Measurements from ENCODE around the gene TMA16.
A peak's percentile ranks its signal among the peaks of the same experiment; 100 is the strongest.
"Not testable (repeated sequence)": the region's sequence is repeated elsewhere in the genome, so short reads cannot be mapped to it uniquely, and the experiment has no call there.

The TMA16 gene

DNA sequence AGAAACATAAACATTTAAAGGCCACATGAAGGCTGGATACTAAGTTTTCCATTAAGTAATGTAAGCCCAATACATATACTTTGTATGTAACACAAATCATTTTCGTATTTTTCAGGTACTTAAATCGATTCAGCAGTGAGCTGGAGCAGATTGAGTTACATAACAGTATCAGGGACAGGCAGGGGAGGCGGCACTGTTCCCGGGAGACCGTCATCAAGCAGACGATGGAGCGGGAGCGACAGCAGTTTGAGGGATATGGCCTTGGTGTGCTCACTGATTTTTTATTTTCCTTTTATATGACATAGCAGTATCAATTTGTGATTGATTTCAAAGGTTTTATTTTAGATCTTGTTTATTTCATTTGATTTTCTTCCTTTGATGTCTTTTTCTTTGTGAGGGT lies 20.7 kb downstream of the TMA16 start:
- no peak for DNase-seq (ENCODE audit: low read depth)

DNA sequence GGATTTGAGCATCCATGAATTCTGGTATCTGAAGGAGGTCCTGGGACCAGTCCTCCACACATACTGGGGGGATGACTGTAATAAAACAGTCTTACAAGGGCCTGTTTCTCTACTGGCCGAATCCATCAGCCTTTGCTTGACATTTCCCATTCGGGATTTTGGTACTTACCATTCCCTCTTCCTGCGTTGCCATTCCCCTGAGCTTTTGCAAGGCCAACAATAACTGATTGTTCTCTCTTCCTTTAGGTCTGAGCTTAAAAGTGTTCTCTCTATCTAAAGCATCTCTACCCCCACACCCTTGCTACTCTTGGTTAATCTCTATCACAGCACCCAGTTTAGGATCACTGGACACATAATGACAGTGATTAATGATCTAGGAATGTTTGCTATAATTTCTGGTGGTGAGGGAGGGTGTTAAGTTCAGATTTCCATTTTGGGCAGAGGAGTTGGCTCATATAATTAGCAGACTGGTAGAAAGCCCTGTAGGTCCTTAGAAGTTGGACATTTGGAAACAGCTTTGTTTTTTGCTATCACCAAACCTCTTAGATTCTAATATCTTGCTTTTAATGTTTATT lies 29.4 kb downstream of the TMA16 start:
- no peak for DNase-seq (ENCODE audit: low read depth)

DNA sequence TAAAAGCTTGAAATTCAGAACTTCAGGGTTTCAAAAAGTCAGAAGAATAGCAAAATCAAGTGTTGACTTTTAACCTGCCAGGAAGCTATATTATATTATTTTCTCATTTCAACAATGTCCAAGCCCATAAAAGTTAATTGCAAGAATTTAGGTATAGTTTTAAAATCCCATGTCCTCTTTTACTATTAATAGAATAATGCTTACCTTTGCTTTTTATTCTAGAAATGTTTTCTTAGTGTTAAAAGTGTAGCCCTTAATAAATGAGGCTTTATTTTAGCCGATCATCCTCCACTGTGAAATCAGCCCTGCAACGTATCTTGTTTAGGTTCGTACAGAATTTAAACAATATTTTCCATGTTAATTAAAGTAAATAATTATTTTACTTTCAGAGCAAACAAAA lies 31.5 kb downstream of the TMA16 start:
- no peak for DNase-seq (ENCODE audit: low read depth)

GRCh38 chr4:163527172-163527571 lies 32.7 kb downstream of the TMA16 start:
- no peak for DNase-seq (ENCODE audit: low read depth)

DNA sequence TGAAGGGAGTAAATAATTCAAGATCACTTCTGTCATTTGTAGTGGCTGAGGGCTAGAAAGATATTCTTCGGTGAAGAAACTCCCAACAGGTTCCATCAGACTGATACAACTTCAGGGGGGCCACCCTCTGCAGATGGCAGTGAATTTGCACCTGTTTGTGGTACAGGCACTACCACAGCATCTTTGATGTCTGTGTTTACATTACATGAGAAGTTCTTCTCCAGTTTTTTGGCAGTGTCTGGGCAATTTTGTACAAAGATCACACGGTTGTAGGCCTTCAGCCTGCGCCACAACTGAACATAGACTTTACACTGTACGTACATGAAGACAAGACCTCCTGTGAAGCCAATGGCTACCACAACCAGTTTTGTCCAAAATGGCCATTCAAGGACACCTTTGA lies 34.2 kb downstream of the TMA16 start:
- DNase-seq (ENCODE audit: low read depth): no peak

GRCh38 chr4:163534056-163534455 lies 39.6 kb downstream of the TMA16 start:
- no peak for DNase-seq (ENCODE audit: low read depth)

GRCh38 chr4:163535657-163536056 lies 41.2 kb downstream of the TMA16 start:
- DNase-seq (ENCODE audit: low read depth): no peak

DNA sequence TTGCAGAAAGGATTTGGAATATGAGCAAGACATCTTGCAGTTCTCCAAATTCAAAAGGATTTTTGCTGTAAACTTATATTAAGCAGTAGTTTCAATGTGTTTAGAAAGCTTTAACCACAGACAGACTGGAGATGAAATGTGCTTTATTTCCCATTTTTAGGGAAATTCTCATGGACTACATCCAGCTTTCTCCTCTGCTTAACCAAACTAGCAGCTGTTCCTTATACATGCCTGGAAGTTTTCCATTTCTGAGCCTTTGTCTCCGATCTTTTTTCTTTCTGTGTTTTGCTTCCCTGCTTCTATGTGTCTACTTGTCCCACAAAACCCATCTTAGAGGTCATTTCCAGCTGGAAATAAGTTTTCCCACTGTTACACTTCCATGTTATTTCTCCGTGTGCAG lies 41.6 kb downstream of the TMA16 start:
- no peak for DNase-seq (ENCODE audit: low read depth)

- no peak for DNase-seq (ENCODE audit: low read depth)
Observed at GRCh38 chr4:163537114-163537513, 42.6 kb downstream of the TMA16 start.

- DNase-seq (ENCODE audit: low read depth): not testable (repeated sequence)
Observed at GRCh38 chr4:163538820-163539219, 44.3 kb downstream of the TMA16 start.

DNA sequence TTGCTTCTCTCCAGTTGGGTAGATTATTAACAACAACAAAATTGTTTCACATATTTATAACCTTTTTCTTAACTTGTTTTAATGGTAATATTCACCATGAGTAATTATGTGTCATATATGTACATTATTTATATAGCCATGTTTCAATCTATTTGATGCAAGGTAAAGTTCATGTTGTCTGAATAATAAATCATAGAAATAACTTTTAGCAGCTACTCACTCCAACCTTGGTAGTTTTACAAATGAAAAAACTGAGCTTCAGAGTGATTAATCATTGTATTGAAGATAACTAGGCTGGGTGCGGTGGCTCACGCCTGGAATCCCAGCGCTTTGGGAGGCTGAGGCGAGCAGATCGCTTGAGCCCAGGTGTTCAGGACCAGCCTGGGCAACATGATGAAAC lies 46.0 kb downstream of the TMA16 start:
- no peak for DNase-seq (ENCODE audit: low read depth)

DNA sequence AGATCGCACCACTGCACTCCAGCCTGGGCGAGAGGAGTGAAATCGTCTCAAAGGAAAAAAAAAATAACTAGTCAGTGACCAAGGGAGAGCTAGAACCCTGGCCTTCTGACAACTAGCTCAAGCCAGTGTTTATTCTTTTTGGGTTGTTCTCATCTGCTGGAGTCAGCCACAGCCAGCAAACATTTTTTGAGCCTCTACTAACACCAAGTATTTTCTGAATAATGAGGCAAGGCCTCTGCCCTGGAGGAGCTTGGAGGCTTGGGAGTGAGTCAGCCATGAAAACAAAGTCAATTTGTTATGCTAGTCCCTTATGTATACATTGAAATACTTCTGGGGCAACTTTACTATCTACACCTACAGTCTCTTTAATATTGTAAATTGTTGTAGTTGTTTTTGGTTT lies 46.5 kb downstream of the TMA16 start:
- no peak for DNase-seq (ENCODE audit: low read depth)

DNA sequence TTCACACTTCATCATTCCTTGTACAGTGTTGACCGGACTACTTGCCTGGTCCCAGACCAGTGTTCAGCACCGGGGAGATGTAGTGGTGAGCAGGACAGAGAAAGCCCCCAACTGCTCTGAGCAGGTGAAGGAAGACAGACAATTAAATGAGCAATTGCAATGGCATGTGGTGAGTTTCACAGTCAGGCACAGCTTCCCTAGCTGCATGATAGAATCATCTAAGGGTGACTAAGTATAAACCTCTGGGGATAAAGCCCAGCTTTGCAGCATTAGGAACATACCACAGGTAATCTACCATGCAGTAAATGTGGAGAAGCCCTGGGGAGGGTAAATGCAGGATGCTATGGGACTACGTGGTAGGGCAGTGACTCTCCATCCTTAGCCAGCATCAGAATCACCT lies 47.8 kb downstream of the TMA16 start:
- no peak for DNase-seq (ENCODE audit: low read depth)

DNA sequence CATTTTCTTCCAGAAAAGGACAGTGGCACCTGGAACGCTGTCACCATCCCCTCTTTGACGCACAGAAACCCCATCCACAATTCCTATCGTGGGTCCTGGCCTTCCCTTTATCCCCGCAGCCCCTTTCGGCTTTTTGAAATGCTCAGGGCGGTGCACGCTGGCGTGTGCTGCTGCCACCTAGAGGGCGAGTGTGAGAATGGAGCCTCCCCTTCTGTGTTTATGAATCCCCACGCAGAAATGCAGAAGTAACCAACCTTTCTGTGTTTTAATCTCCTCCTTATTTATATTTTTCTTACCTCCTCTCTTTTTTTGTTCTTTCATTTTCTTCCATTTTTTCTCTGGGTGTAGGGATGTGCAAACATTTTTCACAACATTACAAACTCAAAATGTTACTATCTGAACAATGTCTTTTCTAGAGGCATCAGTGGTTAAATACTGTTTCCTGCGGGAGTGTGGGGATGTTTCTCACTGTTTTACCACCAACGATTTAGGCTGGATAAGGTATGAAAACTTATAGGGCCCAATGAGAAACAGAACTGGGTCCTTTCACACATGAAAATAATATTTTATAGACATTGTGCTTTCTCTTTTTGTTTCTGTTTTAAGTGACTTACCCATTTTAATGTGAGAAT lies 50.0 kb downstream of the TMA16 start:
- DNase-seq (ENCODE audit: low read depth): peak; percentile 12

- no peak for DNase-seq (ENCODE audit: low read depth)
Observed at GRCh38 chr4:163548481-163549243, 54.2 kb downstream of the TMA16 start.

GRCh38 chr4:163550869-163551267 lies 56.4 kb downstream of the TMA16 start:
- no peak for DNase-seq (ENCODE audit: low read depth)

DNA sequence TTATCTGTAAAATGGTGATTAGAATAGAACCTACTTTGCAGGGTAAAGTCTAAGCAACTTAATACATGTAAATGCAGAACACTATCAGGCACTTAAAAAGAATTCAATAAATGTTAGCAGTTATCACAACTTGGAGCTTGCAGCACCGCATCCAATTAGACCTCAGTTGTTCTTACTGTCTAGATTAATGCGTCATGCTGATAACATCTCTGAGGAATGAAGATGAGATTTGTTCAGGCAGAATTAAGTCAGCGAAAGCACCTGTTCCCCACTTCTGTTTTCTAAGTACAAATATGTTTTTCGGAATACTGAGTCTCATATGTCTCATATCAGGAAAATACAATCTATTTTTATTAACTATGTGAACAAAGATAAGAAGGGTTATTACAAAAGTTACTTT lies 58.7 kb downstream of the TMA16 start:
- no peak for DNase-seq (ENCODE audit: low read depth)

- no peak for DNase-seq (ENCODE audit: low read depth)
Observed at GRCh38 chr4:163554870-163555465, 60.5 kb downstream of the TMA16 start.

- no peak for DNase-seq (ENCODE audit: low read depth)
Observed at GRCh38 chr4:163556177-163556576, 61.7 kb downstream of the TMA16 start.

DNA sequence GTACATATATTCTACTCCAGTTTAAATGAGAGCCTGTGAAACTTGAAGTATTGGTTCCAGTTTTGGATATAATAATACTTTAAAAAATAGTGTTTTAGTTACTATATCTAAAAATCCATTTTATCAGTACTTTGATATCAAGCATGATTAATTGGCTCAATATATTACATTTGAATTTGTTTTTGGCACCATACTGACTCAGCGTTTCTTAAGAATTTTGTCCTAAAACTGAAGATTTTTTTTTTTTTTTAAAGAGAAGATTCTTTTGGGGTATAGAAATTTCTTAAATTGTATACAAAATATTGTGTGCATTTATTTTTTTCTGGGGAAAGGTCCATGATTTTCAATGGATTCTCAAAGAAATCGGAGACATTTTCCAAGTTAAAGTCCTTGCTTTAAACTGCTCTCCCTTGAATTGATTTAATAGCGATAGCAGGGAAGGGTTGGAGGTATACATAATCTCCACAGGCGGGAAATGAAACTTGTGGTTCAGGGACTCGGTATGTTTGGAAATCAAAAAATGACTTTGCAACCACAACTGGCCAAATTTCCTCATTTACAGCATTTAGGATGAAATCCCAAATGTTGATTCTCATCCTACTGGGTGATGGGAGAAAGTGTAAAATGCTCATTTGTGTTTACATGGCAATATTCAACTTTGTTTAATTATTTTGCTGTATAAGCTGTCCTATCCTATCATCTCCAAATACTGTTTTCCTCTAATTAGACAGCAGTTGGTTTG lies 62.3 kb downstream of the TMA16 start:
- no peak for DNase-seq (ENCODE audit: low read depth)

DNA sequence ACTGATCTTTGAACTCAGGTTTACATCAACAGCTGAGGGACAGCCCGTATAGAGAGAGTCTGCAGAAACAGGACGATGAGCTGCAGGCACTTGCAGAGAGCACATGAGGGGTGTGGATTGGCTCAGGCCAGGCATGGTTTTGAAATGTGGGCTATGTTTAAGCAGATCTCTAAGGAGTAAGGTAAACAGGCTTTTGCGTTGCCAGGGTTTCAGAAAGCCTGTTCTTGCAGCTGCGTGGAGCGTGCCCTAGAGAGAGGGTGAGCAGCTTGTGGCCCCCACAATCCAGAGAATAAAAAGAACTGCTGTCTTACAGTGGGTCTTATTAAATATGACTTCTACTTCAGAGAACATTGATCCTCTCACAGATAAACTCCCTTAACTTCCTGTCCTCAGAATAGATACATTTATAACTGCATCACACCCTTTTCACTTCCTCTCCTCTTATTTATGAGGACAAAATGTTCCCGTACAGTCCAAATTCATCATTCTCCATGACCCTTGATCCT lies 64.1 kb downstream of the TMA16 start:
- no peak for DNase-seq (ENCODE audit: low read depth)

GRCh38 chr4:163562496-163562895 lies 68.0 kb downstream of the TMA16 start:
- no peak for DNase-seq (ENCODE audit: low read depth)

Data from stimulated activated CD8-positive, alpha-beta memory T cell treated with anti-CD3 and anti-CD28 coated beads, Interleukin-7, amount 100 ng/mL, for 24 hours (primary cell).